Measurements from ENCODE around the gene TFPI2. TPM values are rescaled to one million over a fixed set of nuclear protein-coding genes. Genes with fewer than 3 reads are reported as not detected.

Gene TFPI2
- total RNA-seq, 1 donor from 2014 or later, result 61.3 TPM

GRCh38 chr7:93894426-93894825 is 3.9 kb upstream of the TFPI2 start:
- H3K27ac Mint-ChIP-seq (ENCODE audit: unreplicated experiment), result no peak overlapping the region
- H3K4me1 Mint-ChIP-seq (ENCODE audit: unreplicated experiment), result peaks cover 10% of the 10 kb centered on the region
- H3K9me3 Mint-ChIP-seq (ENCODE audit: unreplicated experiment), result no peaks in the 10 kb centered on the region
- DNase-seq (ENCODE audit: extremely low spot score, unreplicated experiment), result no peak
- no peaks in the 10 kb centered on the region for H3K36me3 Mint-ChIP-seq (ENCODE audit: unreplicated experiment)
- no peaks in the 10 kb centered on the region for H3K27me3 Mint-ChIP-seq (ENCODE audit: unreplicated experiment)
- TF ChIP-seq CTCF (IDR thresholded peaks at IDR 0.05), result no peak
- H3K4me3 Mint-ChIP-seq (ENCODE audit: unreplicated experiment), result no peak overlapping the region

GRCh38 chr7:93890041-93890463 is 501 bp downstream of the TFPI2 start:
- Mint-ChIP-seq H3K36me3 (ENCODE audit: unreplicated experiment) (peaks cover 3% of the 10 kb centered on the region), H3K9me3 (ENCODE audit: unreplicated experiment) (no peaks in the 10 kb centered on the region), H3K4me1 (ENCODE audit: unreplicated experiment) (peaks cover 22% of the 10 kb centered on the region), H3K4me3 (ENCODE audit: unreplicated experiment) (peak overlapping the region; percentile 93), H3K27ac (ENCODE audit: unreplicated experiment) (peak overlapping the region; percentile 85), H3K27me3 (ENCODE audit: unreplicated experiment) (no peaks in the 10 kb centered on the region)
- no peak for DNase-seq (ENCODE audit: extremely low spot score, unreplicated experiment)
- TF ChIP-seq CTCF (IDR thresholded peaks at IDR 0.05), result no peak

- peaks cover 22% of the 10 kb centered on the region for H3K4me1 Mint-ChIP-seq (ENCODE audit: unreplicated experiment)
- no peaks in the 10 kb centered on the region for H3K9me3 Mint-ChIP-seq (ENCODE audit: unreplicated experiment)
- peak overlapping the region; percentile 93 for H3K4me3 Mint-ChIP-seq (ENCODE audit: unreplicated experiment)
- H3K36me3 Mint-ChIP-seq (ENCODE audit: unreplicated experiment), result peaks cover 3% of the 10 kb centered on the region
- TF ChIP-seq CTCF (IDR thresholded peaks at IDR 0.05), result no peak
- DNase-seq (ENCODE audit: extremely low spot score, unreplicated experiment), result no peak
- H3K27ac Mint-ChIP-seq (ENCODE audit: unreplicated experiment), result no peak overlapping the region
- no peaks in the 10 kb centered on the region for H3K27me3 Mint-ChIP-seq (ENCODE audit: unreplicated experiment)
Observed at GRCh38 chr7:93889261-93889660, 1.3 kb downstream of the TFPI2 start.

GRCh38 chr7:93884541-93884940 is 6.0 kb downstream of the TFPI2 start:
- Mint-ChIP-seq H3K4me1 (ENCODE audit: unreplicated experiment) (peaks cover 31% of the 10 kb centered on the region), H3K4me3 (ENCODE audit: unreplicated experiment) (no peak overlapping the region), H3K27ac (ENCODE audit: unreplicated experiment) (no peak overlapping the region), H3K36me3 (ENCODE audit: unreplicated experiment) (peaks cover 7% of the 10 kb centered on the region), H3K9me3 (ENCODE audit: unreplicated experiment) (peaks cover 8% of the 10 kb centered on the region), H3K27me3 (ENCODE audit: unreplicated experiment) (no peaks in the 10 kb centered on the region)
- no peak for TF ChIP-seq CTCF (IDR thresholded peaks at IDR 0.05)
- DNase-seq (ENCODE audit: extremely low spot score, unreplicated experiment), result no peak

GRCh38 chr7:93883917-93884345 is 6.6 kb downstream of the TFPI2 start:
- H3K27me3 Mint-ChIP-seq (ENCODE audit: unreplicated experiment), result no peaks in the 10 kb centered on the region
- peaks cover 7% of the 10 kb centered on the region for H3K36me3 Mint-ChIP-seq (ENCODE audit: unreplicated experiment)
- TF ChIP-seq CTCF (IDR thresholded peaks at IDR 0.05), result no peak
- no peak for DNase-seq (ENCODE audit: extremely low spot score, unreplicated experiment)
- H3K4me1 Mint-ChIP-seq (ENCODE audit: unreplicated experiment), result peaks cover 27% of the 10 kb centered on the region
- H3K9me3 Mint-ChIP-seq (ENCODE audit: unreplicated experiment), result peaks cover 10% of the 10 kb centered on the region
- H3K4me3 Mint-ChIP-seq (ENCODE audit: unreplicated experiment), result no peak overlapping the region
- no peak overlapping the region for H3K27ac Mint-ChIP-seq (ENCODE audit: unreplicated experiment)
